ENCODE data around the gene GRIK3.

Gene GRIK3

DNA sequence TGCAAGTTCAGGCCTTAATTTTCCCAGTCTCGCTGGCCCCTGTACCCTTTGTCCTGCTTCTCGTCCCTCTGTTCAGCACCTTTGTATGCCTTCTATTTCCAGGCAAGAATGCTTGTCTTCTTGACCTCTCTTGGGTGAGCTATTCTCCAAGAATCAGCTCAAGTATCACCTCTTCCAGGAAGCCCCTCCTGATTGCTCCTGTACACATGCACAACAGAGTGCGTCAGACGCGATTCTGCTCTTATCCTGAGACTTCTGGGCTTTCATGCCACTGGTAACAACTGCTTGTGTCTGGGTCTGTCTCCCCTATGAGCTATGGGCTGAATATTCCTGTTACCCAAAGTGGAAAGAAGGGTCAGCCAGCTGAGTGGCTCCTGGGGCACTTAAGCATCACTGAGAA lies 170.8 kb downstream of the GRIK3 start:
- CTCF ChIA-PET, result interaction anchor here (0.6 kb wide), 1 partner anchor 156 kb away, joined by 3 read pairs; no protein-coding TSS in a partner anchor
- TF ChIP-seq CTCF (IDR thresholded peaks at IDR 0.05; ENCODE audit: insufficient read depth, low read length, missing control alignments), result no peak
- POLR2A ChIA-PET, result no interaction called here
- H3K4me3 ChIP-seq (ENCODE audit: low read depth, low read length), result no peak overlapping the region
- no peak for DNase-seq (ENCODE audit: low read depth, low spot score)

DNA sequence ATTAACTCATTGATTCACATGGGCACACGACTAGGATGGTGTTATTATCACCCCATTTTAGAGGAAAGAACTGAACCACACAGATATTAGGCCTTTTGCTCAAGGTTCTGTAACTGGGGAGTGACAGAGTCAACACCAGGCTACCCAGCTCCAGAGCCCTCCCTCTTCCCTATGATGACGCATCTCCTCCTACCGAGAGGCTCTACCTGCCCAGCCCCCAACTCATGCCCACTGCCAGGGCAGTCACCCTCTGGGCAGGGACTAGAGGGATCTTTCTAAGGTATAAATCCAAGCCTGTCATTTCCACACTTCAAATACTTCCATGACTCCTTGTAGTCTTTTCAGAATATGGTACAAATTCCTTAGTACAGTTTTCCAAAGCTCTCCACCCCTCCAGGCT lies 171.3 kb downstream of the GRIK3 start:
- ChIA-PET CTCF (no interaction called here), POLR2A (no interaction called here)
- no peak for TF ChIP-seq CTCF (IDR thresholded peaks at IDR 0.05; ENCODE audit: insufficient read depth, low read length, missing control alignments)
- no peak for DNase-seq (ENCODE audit: low read depth, low spot score)
- no peak overlapping the region for H3K4me3 ChIP-seq (ENCODE audit: low read depth, low read length)

- POLR2A ChIA-PET, result no interaction called here
- no peak for TF ChIP-seq CTCF (IDR thresholded peaks at IDR 0.05; ENCODE audit: insufficient read depth, low read length, missing control alignments)
- no peak for DNase-seq (ENCODE audit: low read depth, low spot score)
- CTCF ChIA-PET, result no interaction called here
- H3K4me3 ChIP-seq (ENCODE audit: low read depth, low read length), result no peak overlapping the region
Observed at GRCh38 chr1:36861375-36861774, 172.9 kb downstream of the GRIK3 start.

DNA sequence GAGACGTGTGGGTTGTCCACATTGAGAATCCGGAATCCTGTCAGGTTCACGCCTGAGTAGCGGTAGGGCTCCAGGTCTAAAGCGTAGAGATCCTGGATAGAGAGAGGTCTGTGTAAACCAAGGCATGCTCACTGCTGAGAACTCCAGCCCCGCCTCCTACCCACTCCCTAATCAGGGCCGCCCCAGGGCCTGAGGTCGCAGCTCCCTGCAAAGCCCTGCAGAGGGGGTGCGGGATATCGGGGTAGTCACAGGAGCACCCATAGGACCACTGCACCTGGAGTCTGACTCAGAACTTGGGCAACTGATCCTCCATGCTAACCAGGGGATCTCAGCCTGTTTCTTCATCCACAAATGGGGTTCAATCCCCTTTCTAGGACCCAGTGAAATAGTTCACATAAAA lies 174.4 kb downstream of the GRIK3 start:
- no peak overlapping the region for H3K4me3 ChIP-seq (ENCODE audit: low read depth, low read length)
- ChIA-PET POLR2A (no interaction called here), CTCF (no interaction called here)
- DNase-seq (ENCODE audit: low read depth, low spot score), result no peak
- TF ChIP-seq CTCF (IDR thresholded peaks at IDR 0.05; ENCODE audit: insufficient read depth, low read length, missing control alignments), result no peak

DNA sequence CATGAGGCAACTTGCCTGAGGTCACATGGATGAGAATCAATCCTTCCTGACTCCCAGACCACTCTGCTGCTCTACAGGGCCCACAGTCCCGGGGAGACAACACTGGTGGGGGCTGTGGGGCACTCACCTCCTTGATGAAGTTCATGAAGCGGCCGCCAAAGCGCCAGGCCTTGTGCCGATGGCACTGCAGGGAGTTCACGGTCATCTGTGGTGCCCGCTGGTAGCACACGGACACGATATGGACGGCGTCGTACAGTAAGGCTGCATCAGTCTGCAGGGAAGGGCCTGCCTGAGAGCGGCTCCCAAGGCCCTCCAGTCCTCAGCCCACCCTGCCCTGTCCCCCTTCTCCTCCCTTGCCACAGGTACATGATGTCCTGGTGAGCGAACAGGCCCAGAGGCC lies 175.3 kb downstream of the GRIK3 start:
- DNase-seq (ENCODE audit: low read depth, low spot score), result no peak
- H3K4me3 ChIP-seq (ENCODE audit: low read depth, low read length), result no peak overlapping the region
- no peak for TF ChIP-seq CTCF (IDR thresholded peaks at IDR 0.05; ENCODE audit: insufficient read depth, low read length, missing control alignments)
- POLR2A ChIA-PET, result no interaction called here
- CTCF ChIA-PET, result no interaction called here

- CTCF ChIA-PET, result no interaction called here
- no peak for DNase-seq (ENCODE audit: low read depth, low spot score)
- no peak for TF ChIP-seq CTCF (IDR thresholded peaks at IDR 0.05; ENCODE audit: insufficient read depth, low read length, missing control alignments)
- no peak overlapping the region for H3K4me3 ChIP-seq (ENCODE audit: low read depth, low read length)
- POLR2A ChIA-PET, result no interaction called here
Observed at GRCh38 chr1:36858553-36858952, 175.8 kb downstream of the GRIK3 start.
